DMS79 treated with DMSO at 0.1 percent for 48 hours (cell line): ENCODE data around the gene DSG3.

Experiments
- DNase-seq: peaks from one replicate; lab custom pipeline; 2025; lab: John Stamatoyannopoulos, UW

Gene DSG3, protein sequence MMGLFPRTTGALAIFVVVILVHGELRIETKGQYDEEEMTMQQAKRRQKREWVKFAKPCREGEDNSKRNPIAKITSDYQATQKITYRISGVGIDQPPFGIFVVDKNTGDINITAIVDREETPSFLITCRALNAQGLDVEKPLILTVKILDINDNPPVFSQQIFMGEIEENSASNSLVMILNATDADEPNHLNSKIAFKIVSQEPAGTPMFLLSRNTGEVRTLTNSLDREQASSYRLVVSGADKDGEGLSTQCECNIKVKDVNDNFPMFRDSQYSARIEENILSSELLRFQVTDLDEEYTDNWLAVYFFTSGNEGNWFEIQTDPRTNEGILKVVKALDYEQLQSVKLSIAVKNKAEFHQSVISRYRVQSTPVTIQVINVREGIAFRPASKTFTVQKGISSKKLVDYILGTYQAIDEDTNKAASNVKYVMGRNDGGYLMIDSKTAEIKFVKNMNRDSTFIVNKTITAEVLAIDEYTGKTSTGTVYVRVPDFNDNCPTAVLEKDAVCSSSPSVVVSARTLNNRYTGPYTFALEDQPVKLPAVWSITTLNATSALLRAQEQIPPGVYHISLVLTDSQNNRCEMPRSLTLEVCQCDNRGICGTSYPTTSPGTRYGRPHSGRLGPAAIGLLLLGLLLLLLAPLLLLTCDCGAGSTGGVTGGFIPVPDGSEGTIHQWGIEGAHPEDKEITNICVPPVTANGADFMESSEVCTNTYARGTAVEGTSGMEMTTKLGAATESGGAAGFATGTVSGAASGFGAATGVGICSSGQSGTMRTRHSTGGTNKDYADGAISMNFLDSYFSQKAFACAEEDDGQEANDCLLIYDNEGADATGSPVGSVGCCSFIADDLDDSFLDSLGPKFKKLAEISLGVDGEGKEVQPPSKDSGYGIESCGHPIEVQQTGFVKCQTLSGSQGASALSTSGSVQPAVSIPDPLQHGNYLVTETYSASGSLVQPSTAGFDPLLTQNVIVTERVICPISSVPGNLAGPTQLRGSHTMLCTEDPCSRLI

DNA sequence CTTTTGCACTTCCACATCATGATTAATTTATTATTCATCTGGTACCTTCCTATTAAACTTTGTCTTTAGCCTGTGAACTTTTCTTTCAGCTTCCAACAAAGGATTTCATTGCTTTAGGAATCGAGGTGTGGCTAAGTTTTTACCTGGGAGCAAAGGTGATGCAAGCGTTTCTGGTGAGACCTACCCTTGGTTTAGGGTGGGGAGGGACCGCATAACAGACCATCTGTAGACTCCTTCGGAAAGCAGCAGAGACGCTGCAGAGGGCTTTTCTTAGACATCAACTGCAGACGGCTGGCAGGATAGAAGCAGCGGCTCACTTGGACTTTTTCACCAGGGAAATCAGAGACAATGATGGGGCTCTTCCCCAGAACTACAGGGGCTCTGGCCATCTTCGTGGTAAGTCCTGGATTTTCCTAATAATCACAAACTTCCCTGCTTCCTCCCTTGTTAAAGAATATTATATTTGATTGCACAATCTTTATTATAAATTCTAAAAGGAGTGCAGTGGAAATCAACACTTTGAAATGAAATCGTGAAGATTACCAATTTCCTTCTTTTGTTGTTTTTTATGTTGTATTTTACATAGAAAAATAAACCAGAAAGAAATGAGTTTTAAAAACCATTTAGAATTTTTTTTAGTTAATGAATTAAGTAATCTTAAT, at the start of gene DSG3:
Gene DSG3 (plus strand): TSS at position 212 of the 662 bp plus-strand sequence. CDS start 137 bp downstream, at position 349.
- DNase-seq, result no peak

DNA sequence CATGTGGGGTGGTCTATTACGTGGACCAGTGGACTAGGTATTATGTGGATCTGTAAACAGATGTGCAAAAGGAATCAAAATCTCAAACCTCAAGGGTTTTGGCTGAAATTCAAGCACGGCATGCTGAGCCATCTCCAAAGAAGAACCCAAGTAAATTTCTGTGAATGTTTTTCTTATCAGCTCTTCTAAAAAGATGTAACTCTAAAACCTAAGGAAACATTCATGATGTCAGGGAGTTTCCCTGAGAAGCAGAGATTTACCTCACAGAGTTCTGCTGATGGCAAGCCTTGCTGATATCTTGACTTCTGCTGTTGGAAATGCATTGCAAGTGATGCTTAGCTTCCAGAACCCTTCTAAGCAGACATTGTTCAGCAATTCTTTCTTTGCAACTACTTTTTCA, 49.4 kb upstream of the DSG3 start:
- no peak for DNase-seq

DNA sequence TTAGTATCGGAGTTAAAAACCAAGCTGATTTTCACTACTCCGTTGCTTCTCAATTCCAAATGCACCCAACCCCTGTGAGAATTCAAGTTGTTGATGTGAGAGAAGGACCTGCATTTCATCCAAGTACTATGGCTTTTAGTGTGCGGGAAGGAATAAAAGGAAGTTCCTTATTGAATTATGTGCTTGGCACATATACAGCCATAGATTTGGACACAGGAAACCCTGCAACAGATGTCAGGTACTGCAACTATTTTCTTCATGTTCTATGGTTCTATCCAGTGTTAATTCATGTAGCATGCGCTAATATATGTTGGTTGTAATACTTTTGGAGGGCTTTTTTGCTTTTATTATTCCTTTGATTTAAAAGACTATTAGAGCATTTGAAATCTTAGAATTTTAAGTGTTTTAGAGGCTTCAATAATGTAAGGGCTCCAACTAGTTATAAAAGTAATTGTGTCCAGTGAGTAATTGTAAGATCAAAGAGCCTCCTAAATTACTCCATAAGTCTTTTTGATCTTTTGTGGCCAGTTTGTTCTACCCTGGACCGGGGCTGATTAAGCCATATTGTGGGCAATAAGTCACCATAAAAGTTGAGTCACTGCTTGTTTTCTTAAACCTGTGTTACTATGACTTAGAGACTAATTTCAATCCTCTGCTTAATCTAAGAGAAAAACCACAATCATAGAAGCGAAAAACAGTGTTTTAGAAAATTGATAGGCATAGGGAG, 48.1 kb upstream of the DSG3 start:
- DNase-seq, result no peak

DNA sequence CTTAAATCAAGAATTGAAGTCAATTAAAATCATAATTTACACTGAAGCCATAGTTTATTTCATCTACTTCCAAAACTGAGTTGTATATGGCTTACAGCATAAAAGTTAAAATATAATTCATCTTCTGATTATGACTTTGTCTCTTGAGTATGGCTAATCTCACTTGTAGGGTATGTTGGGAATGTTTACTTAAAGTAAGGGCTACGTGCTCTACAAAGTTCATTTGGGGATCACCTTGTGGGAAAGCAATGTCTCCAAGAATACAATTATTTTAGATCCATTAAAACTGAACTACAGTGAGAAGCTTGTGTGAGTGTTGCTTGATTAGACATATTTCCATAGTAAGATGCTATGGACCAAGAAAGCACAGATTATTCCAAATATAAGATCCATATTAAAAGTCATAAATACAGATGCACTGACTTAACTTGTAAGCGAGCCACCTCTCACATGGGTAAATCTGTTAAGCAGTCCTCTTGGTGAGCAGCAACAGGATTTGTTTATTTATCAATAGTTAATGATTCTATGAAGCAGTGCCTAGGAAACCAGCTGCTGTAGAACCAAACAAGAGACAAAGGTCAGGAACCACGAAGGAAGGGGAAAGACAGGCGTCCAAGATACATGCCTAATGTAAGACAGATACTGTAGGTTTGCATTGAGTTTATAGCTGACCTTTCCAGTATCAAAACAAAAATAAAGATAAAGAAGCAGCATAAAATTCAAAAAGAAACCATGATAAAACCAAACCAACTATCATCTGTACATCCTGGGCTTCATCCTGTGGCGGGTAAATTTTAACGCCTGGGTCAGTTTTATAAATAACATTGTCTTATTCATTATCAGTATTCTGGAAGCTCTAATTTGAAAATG, 46.1 kb upstream of the DSG3 start:
- no peak for DNase-seq

DNA sequence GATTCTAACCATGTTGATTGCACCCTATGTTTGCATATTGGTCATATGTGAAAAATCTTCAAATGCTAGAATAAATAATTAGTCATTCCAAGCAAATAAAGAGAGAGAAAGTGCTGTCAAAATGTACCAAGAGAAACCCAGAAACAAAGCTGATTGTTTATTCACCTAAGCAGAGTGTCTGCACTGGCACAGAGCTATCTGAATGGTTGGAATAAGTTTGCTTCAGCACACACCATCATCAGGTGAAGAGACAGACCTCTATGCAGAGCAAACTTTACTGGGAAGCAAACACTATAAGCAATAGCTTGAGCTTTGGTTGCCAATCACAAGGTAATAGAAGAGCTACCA, 45.5 kb upstream of the DSG3 start:
- no peak for DNase-seq

DNA sequence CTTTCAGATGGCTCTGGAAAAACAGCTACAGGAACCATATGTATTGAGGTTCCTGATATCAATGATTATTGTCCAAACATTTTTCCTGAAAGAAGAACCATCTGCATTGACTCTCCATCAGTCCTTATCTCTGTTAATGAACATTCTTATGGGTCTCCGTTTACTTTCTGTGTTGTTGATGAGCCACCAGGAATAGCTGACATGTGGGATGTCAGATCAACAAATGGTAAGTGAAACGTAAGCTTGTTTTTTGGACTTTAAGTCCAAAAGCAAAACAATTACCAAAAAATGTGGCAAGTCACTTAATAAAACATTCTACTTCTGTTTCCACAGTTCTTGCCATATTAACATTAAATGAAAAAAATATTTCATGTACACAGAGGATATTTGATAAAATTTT, 44.1 kb upstream of the DSG3 start:
- DNase-seq, result no peak

DNA sequence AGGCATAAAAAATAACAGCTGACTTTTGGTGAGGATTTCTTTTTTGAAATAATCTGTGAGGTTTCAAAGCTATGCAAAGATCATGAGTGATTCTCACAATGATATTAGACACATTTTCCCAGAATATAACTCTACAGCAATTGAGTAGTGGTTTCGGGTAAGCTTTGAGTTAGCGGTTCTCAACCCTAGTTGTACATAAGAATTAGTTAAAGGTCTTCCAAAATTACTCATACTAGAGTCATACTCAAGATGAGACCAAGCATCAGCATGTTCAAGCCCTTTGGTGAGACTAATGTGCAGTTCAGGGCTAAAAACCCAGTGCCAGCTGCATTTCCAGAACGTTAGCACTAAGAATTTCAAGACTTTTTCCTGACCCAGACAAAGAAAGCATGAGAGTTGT, 39.9 kb upstream of the DSG3 start:
- no peak for DNase-seq

DNA sequence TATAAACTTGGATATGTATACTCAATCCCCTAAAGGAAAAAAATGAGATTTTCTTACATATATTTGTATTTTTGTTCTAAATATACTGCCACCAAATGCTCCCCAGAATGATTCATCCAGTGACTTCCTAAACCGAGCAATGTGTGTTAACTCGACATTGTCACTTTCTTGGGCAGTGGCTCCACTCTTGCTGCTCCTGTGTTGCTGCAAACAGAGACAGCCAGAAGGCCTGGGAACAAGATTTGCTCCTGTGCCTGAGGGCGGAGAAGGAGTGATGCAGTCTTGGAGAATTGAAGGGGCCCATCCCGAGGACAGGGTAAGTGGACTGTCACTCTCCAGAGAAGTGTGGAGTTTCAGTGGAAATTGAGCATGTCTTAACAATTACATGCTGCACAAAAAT, 38.3 kb upstream of the DSG3 start:
- no peak for DNase-seq

DNA sequence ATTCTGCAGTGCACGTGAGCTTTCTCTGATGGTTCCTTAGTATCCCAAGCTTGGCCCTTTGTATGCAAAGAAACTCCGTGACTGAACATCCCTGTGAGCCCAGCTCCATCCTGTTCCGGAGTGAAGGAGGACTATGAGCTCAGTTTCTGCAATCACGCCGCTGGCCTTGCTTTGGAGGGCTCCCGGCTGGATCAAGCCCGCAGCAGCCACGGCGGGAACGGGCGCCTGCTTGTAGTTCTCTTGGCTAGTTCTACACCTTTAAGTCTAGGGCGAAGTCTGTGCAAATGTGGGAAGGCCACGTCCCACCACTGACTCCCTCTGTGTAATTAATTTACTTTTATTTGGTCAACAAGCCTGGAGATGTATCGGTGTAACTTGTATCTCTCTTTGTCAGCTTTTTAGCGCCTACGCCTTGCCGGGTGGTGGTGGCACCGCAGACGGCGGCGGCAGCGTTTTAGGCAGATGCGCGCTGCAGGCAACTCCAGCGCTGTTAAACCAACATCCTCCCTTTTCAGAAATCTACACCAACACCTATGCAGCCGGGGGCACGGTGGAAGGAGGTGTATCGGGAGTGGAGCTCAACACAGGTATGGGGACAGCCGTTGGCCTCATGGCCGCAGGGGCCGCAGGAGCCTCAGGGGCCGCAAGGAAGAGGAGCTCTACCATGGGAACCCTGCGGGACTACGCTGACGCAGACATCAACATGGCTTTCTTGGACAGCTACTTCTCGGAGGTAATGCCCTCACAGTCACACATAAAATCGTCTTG, 36.6 kb upstream of the DSG3 start:
- no peak for DNase-seq

DNA sequence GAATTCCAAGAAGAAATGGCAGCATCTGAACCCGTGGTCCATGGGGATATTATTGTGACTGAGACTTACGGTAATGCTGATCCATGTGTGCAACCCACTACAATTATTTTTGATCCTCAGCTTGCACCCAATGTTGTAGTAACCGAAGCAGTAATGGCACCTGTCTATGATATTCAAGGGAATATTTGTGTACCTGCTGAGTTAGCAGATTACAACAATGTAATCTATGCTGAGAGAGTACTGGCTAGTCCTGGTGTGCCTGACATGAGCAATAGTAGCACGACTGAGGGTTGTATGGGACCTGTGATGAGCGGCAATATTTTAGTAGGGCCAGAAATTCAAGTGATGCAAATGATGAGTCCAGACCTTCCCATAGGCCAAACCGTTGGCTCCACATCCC, 34.4 kb upstream of the DSG3 start:
- no peak for DNase-seq

DNA sequence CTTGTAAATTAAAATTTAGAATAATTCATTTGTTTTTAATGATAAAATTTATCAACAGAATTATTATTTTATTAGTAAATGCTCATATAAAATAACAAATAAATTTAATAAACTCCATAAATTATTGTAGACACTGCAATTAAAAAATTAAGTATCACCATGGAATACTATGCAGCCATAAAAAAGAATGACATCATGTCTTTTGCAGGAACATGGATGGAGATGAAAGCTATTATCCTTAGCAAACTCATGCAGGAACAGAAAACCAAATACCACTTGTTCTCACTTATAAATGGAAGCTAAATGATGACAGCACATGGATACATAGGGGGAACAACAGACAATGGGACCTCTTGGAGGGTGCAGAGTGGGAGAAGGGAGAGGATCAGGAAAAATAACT, 29.7 kb upstream of the DSG3 start:
- DNase-seq, result no peak

DNA sequence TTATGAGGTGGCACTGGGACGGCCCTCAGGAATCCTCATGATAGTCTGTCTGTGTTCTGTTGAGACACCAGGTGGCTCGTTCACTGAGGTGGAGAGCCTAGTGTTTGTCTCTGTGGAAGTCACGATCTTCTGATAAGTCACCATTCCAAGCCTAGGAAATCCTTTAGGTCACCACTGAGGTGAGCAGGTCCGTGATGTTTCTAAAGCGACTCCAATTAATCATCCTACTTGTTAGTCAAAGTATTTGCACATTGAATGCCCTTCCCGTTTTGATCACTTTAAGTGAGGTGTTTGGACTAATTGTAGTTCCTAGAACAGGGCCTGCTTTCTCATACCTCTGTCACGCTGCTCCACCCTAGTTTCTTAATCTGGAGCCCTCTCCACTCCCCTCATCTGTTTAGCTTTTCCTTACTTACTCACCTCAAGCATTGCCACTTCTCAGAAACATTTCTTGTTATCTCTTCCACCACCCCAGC, 28.0 kb upstream of the DSG3 start:
- DNase-seq, result no peak

DNA sequence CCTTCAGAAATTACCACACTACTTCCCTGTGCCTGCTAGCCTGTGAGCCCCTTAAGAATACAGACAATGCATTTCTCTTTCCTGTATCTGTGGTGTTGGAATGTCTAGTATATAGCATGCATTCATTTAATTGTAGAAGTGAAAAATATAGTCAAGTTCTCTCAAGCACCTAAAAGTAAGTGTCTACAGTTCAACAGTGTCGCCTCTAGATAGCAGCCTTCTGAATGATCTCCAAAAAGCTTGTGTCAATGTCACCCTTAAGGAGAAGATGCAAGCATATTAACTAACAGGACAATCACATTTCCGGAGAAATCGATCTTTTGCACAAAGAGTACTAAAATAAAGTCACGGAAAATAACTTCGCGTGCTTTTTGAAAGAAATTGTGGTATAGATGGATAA, 27.5 kb upstream of the DSG3 start:
- DNase-seq, result no peak

DNA sequence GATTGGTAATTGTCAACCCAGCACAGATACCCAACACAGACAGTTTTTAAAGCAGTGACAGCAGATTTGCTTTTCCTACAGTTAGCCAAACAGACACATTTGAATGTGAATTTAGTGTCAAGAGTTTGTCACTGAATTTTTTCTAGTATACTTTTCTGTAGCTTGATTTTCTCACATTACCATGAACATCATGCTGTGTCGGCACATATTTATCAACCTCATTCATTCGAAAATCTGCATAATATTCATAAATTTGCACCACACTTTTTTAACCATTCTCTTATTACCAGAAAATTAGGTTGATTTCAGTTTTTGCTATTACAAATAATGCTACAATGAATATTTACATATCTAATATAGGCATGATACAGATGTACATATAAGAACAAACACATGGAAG, 27.0 kb upstream of the DSG3 start:
- no peak for DNase-seq

DNA sequence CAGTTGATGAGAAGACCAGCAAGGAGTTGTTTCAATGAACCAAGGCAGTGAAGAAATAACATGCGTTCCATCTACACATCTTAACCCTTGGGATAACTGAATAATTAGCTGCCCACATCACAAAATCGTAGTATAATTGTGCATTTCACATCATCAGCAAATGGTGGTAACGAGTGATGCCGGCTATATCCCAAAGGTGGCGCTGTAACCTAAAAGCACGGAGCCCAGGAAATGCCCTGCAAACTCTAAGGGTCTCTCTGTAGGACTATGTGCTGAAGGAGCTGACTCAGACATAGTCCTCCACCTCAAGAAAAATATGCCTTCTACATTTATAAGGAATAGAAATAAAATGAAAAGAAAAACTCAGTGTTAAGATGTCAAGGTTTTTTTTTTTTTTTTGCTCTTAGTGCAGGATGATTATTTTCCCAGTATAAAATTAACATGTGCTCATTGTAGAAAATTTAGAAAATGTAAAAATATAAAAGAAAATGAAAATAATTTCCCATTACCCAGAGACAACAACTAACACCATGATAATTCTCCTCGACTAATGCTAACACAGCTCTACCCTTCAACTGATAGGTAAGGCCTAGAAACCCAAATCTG, 23.1 kb upstream of the DSG3 start:
- no peak for DNase-seq

DNA sequence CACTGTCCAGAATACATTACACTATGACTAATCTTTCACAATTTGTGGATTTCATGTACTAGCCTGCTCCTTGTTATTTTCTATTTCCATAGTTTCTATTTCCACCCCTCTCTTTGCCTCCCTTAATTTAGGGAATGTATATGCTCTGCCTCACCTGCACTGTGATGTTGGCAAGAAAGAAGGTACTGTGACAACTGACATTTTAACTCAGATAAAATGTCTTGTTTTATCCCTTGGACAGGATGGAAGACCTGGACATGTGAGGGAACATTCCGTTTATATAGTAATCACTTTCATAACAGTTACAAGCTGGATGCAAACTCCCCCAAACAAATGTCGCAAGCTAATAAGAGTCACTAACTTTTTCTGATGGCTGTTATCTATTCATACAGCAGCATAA, 21.5 kb upstream of the DSG3 start:
- no peak for DNase-seq

DNA sequence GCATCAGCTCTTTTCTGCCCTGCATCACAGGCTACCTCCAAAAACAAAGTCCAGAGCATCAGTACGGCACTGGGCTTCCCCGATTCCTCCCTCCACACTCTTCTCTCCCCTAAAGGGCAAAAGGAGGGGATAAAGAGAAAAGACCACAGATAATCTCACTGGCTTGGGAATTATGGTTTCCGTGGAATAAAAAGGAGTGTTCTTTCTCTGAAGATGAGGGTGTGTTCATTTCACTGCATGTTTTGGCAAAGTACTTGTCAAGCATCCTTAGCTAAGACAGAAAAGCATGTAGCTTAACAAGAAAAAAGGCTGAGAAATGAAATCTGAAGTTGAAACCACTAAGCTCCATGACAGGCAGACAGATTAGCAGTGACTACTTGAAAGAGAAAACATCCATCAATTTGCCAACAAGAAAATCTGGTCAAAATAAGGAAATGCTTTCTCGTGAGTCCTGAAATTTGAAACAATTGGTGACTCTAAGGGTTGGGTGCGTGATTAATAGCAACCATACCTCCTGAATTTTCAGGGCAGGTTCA, 20.6 kb upstream of the DSG3 start:
- no peak for DNase-seq

DNA sequence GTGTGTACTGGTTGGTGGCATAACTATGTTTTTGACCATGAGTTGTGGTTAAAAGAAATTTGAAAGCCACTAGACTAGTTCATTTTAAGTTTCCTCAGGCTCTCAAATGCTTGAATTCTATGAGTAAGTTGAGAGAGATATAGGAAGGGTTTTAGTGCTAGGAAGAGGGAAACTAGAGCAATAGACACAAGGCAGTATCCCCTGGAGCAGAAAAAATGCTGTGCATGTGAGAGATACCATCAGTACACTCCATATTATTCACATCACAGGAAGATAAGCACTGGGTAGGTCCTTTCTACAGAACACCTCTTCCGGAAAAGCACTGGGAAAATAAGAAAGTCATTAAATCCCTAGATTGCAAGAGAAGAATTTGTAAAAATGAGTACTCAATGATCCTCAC, 19.3 kb upstream of the DSG3 start:
- no peak for DNase-seq

DNA sequence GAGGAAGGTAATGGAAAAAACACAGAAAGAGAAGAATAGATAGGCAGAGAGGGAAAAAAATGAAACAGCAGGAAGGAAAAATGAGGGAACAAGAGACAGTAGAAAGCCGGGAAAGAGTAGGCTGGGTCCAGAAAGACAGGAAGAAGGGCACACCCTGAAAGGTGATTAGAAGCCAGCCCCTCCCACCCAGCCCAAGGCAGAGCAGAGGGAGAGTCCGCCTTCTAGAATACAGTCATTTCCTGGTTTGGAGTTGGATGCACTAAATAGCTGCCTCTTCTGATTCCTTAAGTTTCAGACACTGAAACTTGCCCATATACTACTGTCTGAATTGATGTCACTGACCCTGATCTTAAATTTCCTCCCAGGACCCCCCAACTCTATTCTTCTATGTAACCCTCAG, 17.9 kb upstream of the DSG3 start:
- no peak for DNase-seq
